KG1 (cell line): ENCODE data around the gene RILP.

Source experiments
- DNase-seq: peaks from one replicate; lab custom pipeline; 2025; lab: John Stamatoyannopoulos, UW

RILP gene

DNA sequence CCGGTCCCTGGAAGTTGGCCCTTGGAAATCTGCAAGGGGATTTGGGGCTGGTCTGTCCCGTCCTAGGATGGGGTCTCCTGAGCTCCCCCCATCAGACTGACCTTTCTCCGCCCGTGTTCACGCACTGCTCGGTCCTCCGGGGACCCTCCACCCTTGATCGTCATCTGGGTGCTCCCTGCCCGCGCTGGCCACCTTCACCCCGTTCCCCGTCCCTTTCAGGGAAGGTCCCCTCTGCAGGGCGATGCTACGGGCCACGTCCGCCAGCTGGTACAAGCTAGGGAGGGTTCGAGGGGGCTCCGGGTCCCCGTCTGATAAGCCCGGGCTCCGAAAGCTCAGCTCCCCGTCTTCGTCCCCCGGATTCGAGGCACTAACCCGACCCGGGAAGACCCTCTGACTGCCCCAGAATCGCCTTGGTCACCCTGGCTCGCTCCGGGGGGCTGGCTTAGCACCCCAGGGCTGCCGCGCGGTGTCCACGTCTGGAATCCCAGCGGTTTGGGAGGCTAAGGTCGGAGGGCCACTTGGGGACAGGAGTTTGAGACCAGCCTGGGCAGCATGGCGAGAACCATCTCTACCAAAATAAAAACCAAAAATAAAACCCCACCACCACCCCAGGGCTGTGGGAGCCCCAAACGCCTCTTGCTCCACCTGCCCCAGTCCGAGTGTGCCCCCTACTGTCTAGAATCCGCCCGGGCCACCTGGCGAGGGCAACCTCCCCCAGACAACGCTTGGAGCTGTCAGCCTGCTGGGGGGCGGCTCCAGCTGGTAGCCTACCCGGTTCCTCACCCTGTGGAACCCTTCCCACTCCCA, 20.0 kb downstream of the RILP start:
- no peak for DNase-seq

DNA sequence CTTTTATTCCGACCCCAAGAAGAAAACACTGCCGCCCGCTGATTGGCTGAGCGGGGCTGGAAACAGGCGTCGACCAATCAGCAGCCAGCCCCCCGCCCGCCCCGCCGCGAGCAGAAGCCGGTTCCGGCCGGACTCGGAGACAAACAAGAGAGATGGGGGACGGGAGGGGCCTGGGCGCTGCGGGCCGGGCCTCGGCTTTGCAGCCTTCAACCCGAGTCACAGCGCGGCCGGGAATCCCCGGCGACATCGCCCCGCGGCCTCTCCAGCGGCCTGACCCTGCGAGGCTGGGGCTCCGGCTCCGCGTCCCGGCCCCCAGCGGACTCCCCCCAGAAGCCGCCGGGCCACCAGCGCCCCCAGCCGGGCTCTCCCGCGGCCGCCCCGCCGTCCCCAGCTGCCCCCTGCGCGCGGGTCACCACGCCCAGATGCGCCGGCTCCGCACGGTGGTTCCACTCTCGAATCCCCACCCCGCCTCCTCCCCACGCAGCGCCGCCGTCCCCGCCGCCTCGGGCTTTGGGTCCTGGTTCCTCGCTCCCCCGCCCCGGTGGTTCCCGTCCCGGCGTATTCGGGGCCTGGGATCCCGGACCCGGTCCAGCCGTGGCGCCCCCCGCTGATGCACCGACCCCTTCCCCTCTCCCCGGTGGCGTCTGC, 20.7 kb downstream of the RILP start:
- no peak for DNase-seq

GRCh38 chr17:1627982-1628855, 21.4 kb downstream of the RILP start, which contains the start of gene SLC43A2:
Gene SLC43A2, minus strand, starts transcription at chr17:1628834. Its CDS starts 960 bp downstream, at chr17:1627874.
- DNase-seq: peak; percentile 24

DNA sequence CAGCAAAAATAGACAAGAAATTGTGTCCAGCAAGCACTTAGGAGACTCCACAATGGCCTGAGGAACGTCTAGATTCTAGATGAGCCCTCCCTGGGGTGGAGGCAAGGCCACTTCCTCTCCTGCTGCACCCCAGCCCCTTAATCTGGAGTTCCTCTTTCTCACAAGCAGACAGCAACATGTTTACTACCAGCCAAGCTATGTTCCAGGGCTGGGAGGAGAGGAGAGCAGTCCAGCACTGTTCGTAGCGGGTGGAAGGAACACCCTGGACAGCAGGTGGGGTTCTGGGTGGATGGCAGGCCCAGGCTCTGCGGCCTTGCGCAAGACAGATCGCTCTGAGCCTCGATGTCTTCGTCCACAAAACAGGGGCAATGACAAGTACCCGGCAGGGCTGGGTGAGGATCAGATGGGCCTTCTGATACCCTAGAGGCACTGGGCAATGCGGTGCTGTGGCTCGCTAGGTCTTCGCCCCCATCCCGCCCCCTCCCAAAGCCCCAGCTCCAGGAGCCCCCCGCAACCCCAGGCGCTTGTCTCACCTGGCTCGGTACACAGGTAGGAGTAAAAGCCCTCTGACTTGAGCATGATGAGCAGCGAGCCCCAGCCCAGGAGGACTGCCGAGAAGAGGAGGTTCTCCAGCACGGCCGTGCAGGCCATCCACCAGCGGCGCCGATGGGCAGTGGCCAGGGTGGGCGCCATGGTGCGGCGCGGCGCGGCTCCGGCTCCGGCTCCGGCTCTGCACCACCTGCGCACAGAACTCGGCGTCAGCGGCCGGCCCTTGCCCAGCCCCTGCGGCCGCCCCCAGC, 22.3 kb downstream of the RILP start:
- DNase-seq: no peak

DNA sequence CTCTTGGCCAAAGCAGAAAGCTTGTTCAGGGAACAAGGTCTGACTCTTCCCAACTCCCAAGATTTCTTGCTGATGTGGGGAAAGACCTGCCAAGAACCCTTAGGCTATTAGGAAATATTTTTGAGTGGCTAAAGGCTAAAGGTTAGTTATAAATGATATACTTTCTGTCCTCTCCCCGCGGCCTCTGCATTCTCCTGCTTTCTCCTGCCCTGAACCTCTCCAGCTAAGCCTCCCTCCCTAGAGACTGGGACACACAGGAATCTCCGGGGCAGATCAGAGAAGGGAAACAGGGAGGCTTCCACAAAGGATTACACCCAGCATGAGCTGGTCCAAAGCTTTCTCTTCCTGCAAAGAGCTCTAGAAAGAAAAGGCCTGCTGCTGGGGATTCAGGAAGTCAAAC, 23.3 kb downstream of the RILP start:
- no peak for DNase-seq

GRCh38 chr17:1625581-1625980, 24.1 kb downstream of the RILP start:
- DNase-seq: no peak

GRCh38 chr17:1625053-1625452, 24.6 kb downstream of the RILP start:
- no peak for DNase-seq

DNA sequence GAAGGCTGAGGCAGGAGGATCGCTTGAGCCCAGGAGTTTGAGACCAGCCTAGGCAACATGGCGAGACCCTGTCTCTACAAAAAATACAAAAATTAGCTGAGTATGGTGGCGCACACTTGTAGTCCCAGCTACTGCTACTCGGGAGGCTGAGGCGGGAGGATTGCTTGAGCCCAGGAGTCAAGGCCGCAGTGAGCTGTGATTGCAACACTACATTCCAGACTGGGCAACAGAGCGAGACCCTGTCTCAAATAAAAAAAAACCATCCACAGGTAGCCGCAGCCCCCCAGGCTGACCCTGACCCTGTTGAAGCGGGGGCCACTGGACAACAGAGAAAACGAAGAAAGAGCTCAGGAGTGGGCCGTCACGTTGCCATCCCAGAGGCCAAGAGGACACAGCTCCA, 25.0 kb downstream of the RILP start:
- DNase-seq: no peak

DNA sequence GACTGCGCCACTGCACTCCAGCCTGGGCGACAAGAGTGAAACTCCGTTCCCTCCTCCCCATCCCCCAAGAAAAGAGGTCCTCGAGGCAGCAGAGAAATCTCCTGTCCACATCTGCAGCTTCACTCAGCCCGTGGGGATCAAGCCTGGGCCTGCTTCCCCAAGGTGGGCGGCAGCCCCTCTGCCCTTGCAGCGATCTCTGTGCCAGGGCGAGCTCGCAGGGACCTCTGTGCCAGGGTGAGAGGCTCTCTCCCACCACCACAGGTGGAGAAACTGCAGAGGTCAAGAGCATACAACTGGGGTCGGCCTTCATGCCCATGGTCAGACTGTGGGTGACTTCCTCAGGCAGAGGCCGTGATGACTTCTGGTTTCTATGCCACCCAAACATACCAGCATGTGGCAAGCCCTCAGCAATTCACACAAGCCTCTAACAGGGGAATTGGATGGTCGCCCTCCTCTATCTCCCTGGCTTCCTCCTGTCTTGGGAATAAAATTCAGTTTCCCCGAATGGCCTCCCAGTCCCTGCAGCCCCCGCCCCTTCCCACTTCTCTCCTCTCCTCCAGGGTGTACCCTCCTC, 26.5 kb downstream of the RILP start:
- DNase-seq: no peak

GRCh38 chr17:1621273-1621954, 28.3 kb downstream of the RILP start:
- DNase-seq: no peak

GRCh38 chr17:1620486-1620885, 29.2 kb downstream of the RILP start:
- no peak for DNase-seq

- no peak for DNase-seq
These were observed 32.0 kb downstream of the RILP start for GRCh38 chr17:1617620-1618174.

GRCh38 chr17:1616101-1616500, 33.6 kb downstream of the RILP start:
- no peak for DNase-seq

DNA sequence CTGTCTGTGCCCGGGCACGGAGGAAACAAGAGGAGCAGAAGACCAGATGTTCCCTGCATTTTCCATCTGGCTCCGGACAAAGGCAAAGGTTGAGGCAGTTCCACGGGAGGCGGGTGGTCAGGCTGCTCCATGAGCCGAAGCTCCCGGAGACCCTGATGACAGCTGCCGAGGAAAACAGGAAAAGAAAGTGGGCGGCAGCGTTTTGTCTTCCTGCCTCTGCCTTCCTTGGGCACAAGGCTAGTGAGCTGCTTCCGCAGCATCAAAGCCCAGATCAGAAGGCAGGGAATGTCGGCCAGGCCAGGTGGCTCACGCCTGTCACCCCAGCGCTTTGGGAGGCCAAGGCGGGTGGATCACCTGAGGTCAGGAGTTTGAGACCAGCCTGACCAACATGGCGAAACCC, 37.3 kb downstream of the RILP start:
- DNase-seq: no peak

- no peak for DNase-seq
These were observed 38.0 kb downstream of the RILP start for GRCh38 chr17:1611715-1612114.

- no peak for DNase-seq
These were observed 41.0 kb downstream of the RILP start for GRCh38 chr17:1608676-1609075.

- DNase-seq: no peak
These were observed 41.7 kb downstream of the RILP start for GRCh38 chr17:1607971-1608320.

DNA sequence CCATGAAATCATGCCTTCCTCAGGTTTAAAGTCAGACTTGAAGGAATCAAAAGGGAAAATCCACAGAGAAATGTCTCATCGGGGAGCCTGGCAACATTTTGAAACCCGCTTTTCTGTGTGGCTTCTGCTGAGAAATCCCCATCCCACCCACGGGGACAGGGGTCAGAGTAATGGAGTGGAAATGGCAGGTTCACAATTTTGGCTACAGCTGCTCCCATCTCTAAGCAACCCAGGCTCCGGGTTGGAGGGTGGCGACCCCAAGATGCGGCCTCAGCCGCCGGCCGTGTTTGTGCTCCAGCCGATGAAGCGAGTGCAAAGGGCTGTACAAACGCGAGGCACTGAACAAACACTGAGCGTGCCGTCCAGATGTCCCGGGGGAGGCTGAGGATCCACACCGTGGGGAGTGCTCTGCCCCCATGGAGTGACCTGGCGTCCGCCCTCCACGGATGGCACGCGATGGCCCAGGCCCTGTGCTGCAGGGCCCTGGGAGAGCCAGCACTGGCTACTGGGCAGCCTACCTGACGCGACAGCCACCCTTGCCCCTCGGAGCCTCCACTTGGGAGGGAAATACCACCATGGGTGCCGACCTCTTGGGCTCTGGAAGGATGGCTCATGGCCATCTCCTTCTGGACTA, 43.2 kb downstream of the RILP start:
- no peak for DNase-seq

DNA sequence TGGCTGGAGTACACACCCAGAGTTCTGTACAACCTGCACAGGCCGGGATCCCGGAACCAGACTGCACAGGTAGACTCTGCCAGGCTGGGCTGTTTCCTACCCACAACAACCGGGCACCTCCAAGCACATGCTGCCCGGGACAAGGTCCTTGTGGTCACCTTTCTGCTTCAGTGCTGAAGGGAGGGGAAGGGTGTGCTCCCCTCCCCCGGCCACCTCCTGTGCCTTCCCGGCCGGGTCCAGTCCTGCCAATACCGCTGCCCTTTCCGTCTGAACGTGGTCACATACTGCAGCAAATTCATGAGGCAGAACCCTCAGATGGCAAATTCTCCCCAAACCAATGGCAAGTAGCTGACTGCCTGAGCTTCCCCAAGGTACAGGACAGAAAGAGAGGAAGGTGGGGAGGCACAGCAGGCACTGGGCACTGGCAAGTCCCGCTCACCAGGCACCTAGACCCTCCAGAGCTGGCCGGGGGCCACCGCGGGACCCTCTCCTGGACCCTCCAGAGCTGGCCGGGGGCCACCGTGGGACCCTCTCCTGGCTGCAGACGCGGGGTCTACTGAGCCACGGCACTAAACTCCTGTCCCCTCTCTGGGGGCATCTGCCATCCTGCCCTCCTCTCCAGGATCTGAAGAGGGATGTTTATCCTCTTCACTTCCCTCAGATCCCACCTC, 43.9 kb downstream of the RILP start:
- DNase-seq: no peak
